ENCODE measurements around the gene LRRC27. TPM values are rescaled to one million over a fixed set of nuclear protein-coding genes. Genes with fewer than 3 reads are reported as not detected.

Gene LRRC27
- total and polyA plus RNA-seq, 7 donors, result 2.2 to 8.3 (median 2.5) TPM

DNA sequence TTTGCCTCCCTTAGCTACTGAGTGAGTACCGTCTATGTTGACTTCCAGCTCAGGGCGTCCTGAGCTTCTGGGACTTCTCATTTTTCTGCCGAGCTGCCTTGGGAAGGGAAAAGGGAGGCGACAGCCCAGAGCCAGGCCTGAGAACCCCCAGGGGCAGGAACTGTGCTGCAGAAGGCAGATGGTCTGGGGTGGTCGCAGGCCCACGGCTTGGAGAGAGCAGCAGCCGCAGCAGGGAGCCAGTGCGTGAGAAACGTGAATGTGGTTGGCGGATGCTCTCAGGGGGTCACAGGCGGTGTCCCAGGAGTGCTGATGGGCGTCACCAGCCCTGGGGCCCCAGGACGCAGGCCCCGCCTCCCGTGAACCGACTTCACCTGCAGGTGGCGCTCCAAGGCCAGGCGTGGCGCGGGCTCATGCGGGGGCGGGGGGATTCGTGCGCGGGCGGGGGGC is 55.8 kb downstream of the LRRC27 start:
- no peak overlapping the region for H3K27ac ChIP-seq
- DNase-seq (peak; percentile 75 to 85), ATAC-seq (peak; percentile 52 to 86 (median 74))
- no peak overlapping the region for H3K4me3 ChIP-seq
- no peaks in the 10 kb centered on the region for H3K9me3 ChIP-seq
- no peaks in the 10 kb centered on the region for H3K27me3 ChIP-seq (ENCODE audit: insufficient read depth in 3 of 3, low read length in 2 of 3)
- 6 to 11% (median 8%) methylated on average over 24 to 26 of the region's 26 CpGs for WGBS, 3 donors
- TF ChIP-seq, protein P1, sequence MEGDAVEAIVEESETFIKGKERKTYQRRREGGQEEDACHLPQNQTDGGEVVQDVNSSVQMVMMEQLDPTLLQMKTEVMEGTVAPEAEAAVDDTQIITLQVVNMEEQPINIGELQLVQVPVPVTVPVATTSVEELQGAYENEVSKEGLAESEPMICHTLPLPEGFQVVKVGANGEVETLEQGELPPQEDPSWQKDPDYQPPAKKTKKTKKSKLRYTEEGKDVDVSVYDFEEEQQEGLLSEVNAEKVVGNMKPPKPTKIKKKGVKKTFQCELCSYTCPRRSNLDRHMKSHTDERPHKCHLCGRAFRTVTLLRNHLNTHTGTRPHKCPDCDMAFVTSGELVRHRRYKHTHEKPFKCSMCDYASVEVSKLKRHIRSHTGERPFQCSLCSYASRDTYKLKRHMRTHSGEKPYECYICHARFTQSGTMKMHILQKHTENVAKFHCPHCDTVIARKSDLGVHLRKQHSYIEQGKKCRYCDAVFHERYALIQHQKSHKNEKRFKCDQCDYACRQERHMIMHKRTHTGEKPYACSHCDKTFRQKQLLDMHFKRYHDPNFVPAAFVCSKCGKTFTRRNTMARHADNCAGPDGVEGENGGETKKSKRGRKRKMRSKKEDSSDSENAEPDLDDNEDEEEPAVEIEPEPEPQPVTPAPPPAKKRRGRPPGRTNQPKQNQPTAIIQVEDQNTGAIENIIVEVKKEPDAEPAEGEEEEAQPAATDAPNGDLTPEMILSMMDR (IDR thresholded peaks at IDR 0.05), result peak; percentile 64
- peaks cover 5% of the 10 kb centered on the region for H3K4me1 ChIP-seq
- intact Hi-C loops (cut with DNase I), result loop anchor here in 1 of 2 donors (1.0 kb wide), 1 partner anchor 66 kb away; no protein-coding TSS in a partner anchor
- H3K36me3 ChIP-seq (ENCODE audit: insufficient read depth in 1 of 2, low read depth in 1 of 2), result no peaks in the 10 kb centered on the region

DNA sequence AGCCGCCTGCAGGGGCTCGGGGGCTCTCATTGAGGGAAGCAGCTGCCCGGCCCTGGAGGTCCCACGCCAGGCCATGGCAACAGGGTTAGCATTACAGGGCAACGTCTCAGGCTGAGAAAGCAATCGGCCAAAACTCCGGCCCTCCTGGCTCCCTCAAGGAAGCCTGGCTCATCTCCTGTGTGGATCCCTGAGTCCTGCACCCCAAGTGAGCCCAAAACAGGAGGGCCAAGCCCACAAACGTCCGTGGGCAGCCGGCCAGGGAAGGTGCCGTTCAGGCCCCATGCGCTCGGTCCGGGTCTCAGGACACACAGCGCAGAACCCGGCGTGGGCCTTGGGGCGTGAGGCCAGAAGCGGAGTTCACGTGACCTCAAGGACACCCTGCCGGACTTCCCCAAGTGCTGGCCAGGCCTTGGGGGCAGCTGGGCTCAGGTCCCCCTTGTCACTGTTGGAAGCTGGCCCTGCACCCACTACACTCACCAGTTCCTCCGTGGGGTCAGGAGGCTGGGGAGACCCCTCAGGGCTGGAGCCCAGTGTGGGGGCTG is 57.0 kb downstream of the LRRC27 start:
- Histone ChIP-seq H3K4me1 (peaks cover 5% of the 10 kb centered on the region), H3K36me3 (ENCODE audit: insufficient read depth in 1 of 2, low read depth in 1 of 2) (no peaks in the 10 kb centered on the region), H3K4me3 (peak overlapping the region; percentile 32), H3K9me3 (no peaks in the 10 kb centered on the region), H3K27ac (no peak overlapping the region), H3K27me3 (ENCODE audit: insufficient read depth in 3 of 3, low read length in 2 of 3) (no peaks in the 10 kb centered on the region)
- ATAC-seq (peak; percentile 33 to 64 (median 44)), DNase-seq (peak; percentile 64 to 67)
- 11 to 27% (median 19%) methylated on average over 18 to 22 of the region's 22 CpGs for WGBS, 3 donors
- TF ChIP-seq, protein P1 (IDR thresholded peaks at IDR 0.05), result no peak
- intact Hi-C loops (cut with DNase I), result loop anchor here in 1 of 2 donors (1.0 kb wide), 1 partner anchor 64 kb away; no protein-coding TSS in a partner anchor

DNA sequence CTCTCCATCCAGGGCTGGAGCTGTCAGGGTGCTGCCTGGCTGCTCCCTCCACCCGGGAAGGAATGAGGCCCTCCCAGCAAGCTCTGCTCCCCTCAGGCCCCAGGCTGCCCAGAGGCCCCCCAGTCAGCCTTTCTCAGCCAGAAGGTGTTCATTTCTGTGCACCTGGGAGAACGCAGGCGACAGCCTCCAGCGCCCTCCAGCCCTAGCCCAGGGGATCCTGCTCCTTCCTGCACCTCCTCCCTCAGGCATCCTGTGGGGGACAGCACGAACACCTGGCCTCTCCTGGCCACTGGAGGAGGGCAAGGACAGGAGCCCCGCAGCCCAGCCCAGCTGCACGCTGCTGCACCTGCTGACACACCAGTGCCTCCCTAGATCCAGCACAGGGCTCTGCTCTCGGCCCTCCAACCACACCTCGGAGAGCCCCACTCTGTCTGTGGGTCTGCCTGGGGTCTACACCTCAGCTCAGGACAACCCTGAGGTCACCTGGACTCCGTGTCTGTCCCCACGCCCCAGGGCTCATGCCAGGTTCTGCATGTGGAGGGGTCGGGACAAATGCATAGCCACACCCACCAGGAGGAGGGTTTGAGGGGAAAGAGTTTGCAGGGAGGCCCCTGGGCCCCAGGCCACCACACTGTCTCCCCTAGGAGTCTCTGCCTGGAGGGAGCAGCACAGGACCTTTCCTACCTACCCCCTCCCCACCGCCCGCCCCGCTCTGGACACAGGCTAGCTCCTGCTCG is 57.6 kb downstream of the LRRC27 start:
- TF ChIP-seq, protein P1 (IDR thresholded peaks at IDR 0.05), result no peak
- intact Hi-C loops (cut with DNase I), result loop anchor here (5.0 to 10.0 kb wide), 3 partner anchors 188 to 245 kb away; no protein-coding TSS in a partner anchor
- whole genome bisulfite sequencing, 3 donors, result 76 to 79% (median 77%) methylated on average over 15 to 16 of the region's 16 CpGs
- ATAC-seq (peak in 1 of 4 donors; percentile 10), DNase-seq (peak; percentile 21 to 49)
- Histone ChIP-seq H3K36me3 (ENCODE audit: insufficient read depth in 1 of 2, low read depth in 1 of 2) (no peaks in the 10 kb centered on the region), H3K9me3 (no peaks in the 10 kb centered on the region), H3K4me3 (no peak overlapping the region), H3K27me3 (ENCODE audit: insufficient read depth in 3 of 3, low read length in 2 of 3) (no peaks in the 10 kb centered on the region), H3K4me1 (peaks cover 5% of the 10 kb centered on the region), H3K27ac (no peak overlapping the region)

- intact Hi-C loops (cut with DNase I), result loop anchor here (5.0 to 10.0 kb wide), 3 partner anchors 187 to 244 kb away; no protein-coding TSS in a partner anchor
- no peaks in the 10 kb centered on the region for H3K36me3 ChIP-seq (ENCODE audit: insufficient read depth in 1 of 2, low read depth in 1 of 2)
- H3K4me3 ChIP-seq, result no peak overlapping the region
- H3K27ac ChIP-seq, result no peak overlapping the region
- no peaks in the 10 kb centered on the region for H3K27me3 ChIP-seq (ENCODE audit: insufficient read depth in 3 of 3, low read length in 2 of 3)
- WGBS, 3 donors, result 79 to 89% (median 83%) methylated on average over 8 of the region's 8 CpGs
- H3K4me1 ChIP-seq, result peaks cover 7% of the 10 kb centered on the region
- DNase-seq (peak in 1 of 2 donors; percentile 2), ATAC-seq (no peak)
- H3K9me3 ChIP-seq, result no peaks in the 10 kb centered on the region
- TF ChIP-seq, protein P1 (IDR thresholded peaks at IDR 0.05), result no peak
Observed at GRCh38 chr10:132390170-132390920, 58.4 kb downstream of the LRRC27 start.
